ENCODE data around the gene DPYSL5. TPM values are rescaled to one million over a fixed set of nuclear protein-coding genes. Genes with fewer than 3 reads are reported as not detected.
A peak's percentile ranks its signal among the peaks of the same experiment; 100 is the strongest.

DPYSL5 gene
- polyA plus RNA-seq, 1 donor from 2014 or later, result 111 TPM

GRCh38 chr2:26852405-26853306, 4.7 kb downstream of the DPYSL5 start:
- peaks cover 24% of the 10 kb centered on the region for H4K20me1 ChIP-seq (ENCODE audit: insufficient read depth)
- peak overlapping the region; percentile 36 for H3K4me2 ChIP-seq (ENCODE audit: low read length)
- H3K9me2 ChIP-seq (ENCODE audit: insufficient read depth, low read length), result no peaks in the 10 kb centered on the region
- no peaks in the 10 kb centered on the region for H3K36me3 ChIP-seq (ENCODE audit: insufficient read depth, low read length)
- H3K27me3 ChIP-seq (ENCODE audit: insufficient read depth, low read depth, low read length), result no peaks in the 10 kb centered on the region
- H2AFZ ChIP-seq (ENCODE audit: low read depth, low read length), result no peak overlapping the region
- H3K9me3 ChIP-seq (ENCODE audit: low read length), result no peaks in the 10 kb centered on the region
- peaks cover 93% of the 10 kb centered on the region for H3K79me2 ChIP-seq (replicated peaks; ENCODE audit: insufficient read depth, low read length)
- peak overlapping the region; percentile 43 for H3K4me3 ChIP-seq (ENCODE audit: low read length)
- H3K9ac ChIP-seq (ENCODE audit: low read length), result no peak overlapping the region
- no peak for TF ChIP-seq EP300 (conservative IDR thresholded peaks at IDR 0.05; ENCODE audit: poor library complexity, severe bottlenecking)
- TF ChIP-seq MXI1 (conservative IDR thresholded peaks at IDR 0.05; ENCODE audit: poor library complexity, severe bottlenecking), result no peak
- no peak for TF ChIP-seq RAD21 (conservative IDR thresholded peaks at IDR 0.05)
- no peak for TF ChIP-seq CTCF (IDR thresholded peaks at IDR 0.05; ENCODE audit: poor library complexity, severe bottlenecking)
- no peak for TF ChIP-seq POLR2AphosphoS5 (IDR thresholded peaks at IDR 0.05)
- TF ChIP-seq REST (IDR thresholded peaks at IDR 0.05; ENCODE audit: borderline replicate concordance), result no peak
- TF ChIP-seq SMC3 (conservative IDR thresholded peaks at IDR 0.05; ENCODE audit: poor library complexity), result no peak
- no peak for TF ChIP-seq EZH2 (IDR thresholded peaks at IDR 0.05; ENCODE audit: borderline replicate concordance, insufficient read depth, low read length, poor library complexity, severe bottlenecking)
- TF ChIP-seq TAF1 (IDR thresholded peaks at IDR 0.05; ENCODE audit: low read depth), result no peak
- H3K27ac ChIP-seq (ENCODE audit: low read length), result no peak overlapping the region
- H3F3A ChIP-seq (ENCODE audit: insufficient read depth, low read length, poor library complexity, severe bottlenecking), result no peaks in the 10 kb centered on the region

GRCh38 chr2:26853751-26854150, 5.8 kb downstream of the DPYSL5 start:
- TF ChIP-seq EZH2 (IDR thresholded peaks at IDR 0.05; ENCODE audit: borderline replicate concordance, insufficient read depth, low read length, poor library complexity, severe bottlenecking), result no peak
- no peak for TF ChIP-seq CTCF (IDR thresholded peaks at IDR 0.05; ENCODE audit: poor library complexity, severe bottlenecking)
- TF ChIP-seq POLR2AphosphoS5 (IDR thresholded peaks at IDR 0.05), result no peak
- TF ChIP-seq TAF1 (IDR thresholded peaks at IDR 0.05; ENCODE audit: low read depth), result no peak
- TF ChIP-seq REST (IDR thresholded peaks at IDR 0.05; ENCODE audit: borderline replicate concordance), result no peak
- TF ChIP-seq RAD21 (conservative IDR thresholded peaks at IDR 0.05), result no peak
- TF ChIP-seq SMC3 (conservative IDR thresholded peaks at IDR 0.05; ENCODE audit: poor library complexity), result no peak
- TF ChIP-seq EP300 (conservative IDR thresholded peaks at IDR 0.05; ENCODE audit: poor library complexity, severe bottlenecking), result no peak
- no peak for TF ChIP-seq MXI1 (conservative IDR thresholded peaks at IDR 0.05; ENCODE audit: poor library complexity, severe bottlenecking)
- Histone ChIP-seq H3K9ac (ENCODE audit: low read length) (no peak overlapping the region), H4K20me1 (ENCODE audit: insufficient read depth) (peaks cover 24% of the 10 kb centered on the region), H3K9me2 (ENCODE audit: insufficient read depth, low read length) (no peaks in the 10 kb centered on the region), H3K36me3 (ENCODE audit: insufficient read depth, low read length) (no peaks in the 10 kb centered on the region), H3K27ac (ENCODE audit: low read length) (no peak overlapping the region), H2AFZ (ENCODE audit: low read depth, low read length) (no peak overlapping the region), H3K4me3 (ENCODE audit: low read length) (no peak overlapping the region), H3K9me3 (ENCODE audit: low read length) (no peaks in the 10 kb centered on the region), H3F3A (ENCODE audit: insufficient read depth, low read length, poor library complexity, severe bottlenecking) (no peaks in the 10 kb centered on the region), H3K27me3 (ENCODE audit: insufficient read depth, low read depth, low read length) (no peaks in the 10 kb centered on the region), H3K79me2 (replicated peaks; ENCODE audit: insufficient read depth, low read length) (peaks cover 97% of the 10 kb centered on the region), H3K4me2 (ENCODE audit: low read length) (no peak overlapping the region)

Data from neural cell (in vitro differentiated cells).